HepG2 (cell line): ENCODE data around the gene DNAJC11. TPM values are rescaled to one million over a fixed set of nuclear protein-coding genes. Genes with fewer than 3 reads are reported as not detected.
A peak's percentile ranks its signal among the peaks of the same experiment; 100 is the strongest.

Source experiments
- CHD4 ChIP-seq: fragments of 200-600 bp; sonication (generic); IDR thresholded peaks from 2 replicates; pipeline ENCODE4 v1.7.0; 2017; ENCODE audit warnings: mild to moderate bottlenecking, low read length, borderline replicate concordance
- EED ChIP-seq: sonication (generic); formaldehyde crosslinking; IDR thresholded peaks from 2 replicates; pipeline ENCODE4 v1.5.0; 2020; ENCODE audit warnings: mild to moderate bottlenecking, missing genetic modification reagents
- FOXP1 ChIP-seq, 2 experiments: fragments of 450-650 bp in 1 of 2; IDR thresholded peaks; 2 replicates each; pipeline ENCODE4 v1.6.1; 2017 to 2018; ENCODE audit warnings: antibody characterized with exemption in 1 of 2
- HDAC2 ChIP-seq: sonication (generic); formaldehyde crosslinking; IDR thresholded peaks from 2 replicates; pipeline ENCODE4 v1.4.0; 2020; ENCODE audit warnings: missing genetic modification reagents
- HIC2 ChIP-seq: sonication (generic); formaldehyde crosslinking; IDR thresholded peaks from 2 replicates; pipeline ENCODE4 v1.9.0; 2022; ENCODE audit warnings: low read depth, missing genetic modification reagents
- HNRNPH1 ChIP-seq: fragments of 200-400 bp; formaldehyde crosslinking; optimal IDR thresholded peaks from 2 replicates; pipeline ENCODE3; 2017; ENCODE audit warnings: mild to moderate bottlenecking, low read depth, low read length
- HOXA7 ChIP-seq: sonication (generic); formaldehyde crosslinking; IDR thresholded peaks from 2 replicates; pipeline ENCODE4 v1.8.1; 2022; ENCODE audit warnings: mild to moderate bottlenecking, missing genetic modification reagents, moderate library complexity
- IKZF4 ChIP-seq: sonication (generic); formaldehyde crosslinking; IDR thresholded peaks from 2 replicates; pipeline ENCODE4 v1.5.1; 2020; ENCODE audit warnings: borderline replicate concordance, mild to moderate bottlenecking, low read depth, missing genetic modification reagents; ENCODE audit errors: not compliant biosample characterization
- KLF11 ChIP-seq: IDR thresholded peaks from 2 replicates; pipeline ENCODE4 v1.6.1; 2016; ENCODE audit warnings: missing compliant biosample characterization
- PHB2 ChIP-seq: fragments of 450-650 bp; IDR thresholded peaks from 2 replicates; pipeline ENCODE4 v1.6.1; 2018; ENCODE audit not compliant: partially characterized antibody
- PHF20 ChIP-seq: sonication (generic); formaldehyde crosslinking; IDR thresholded peaks from 2 replicates; pipeline ENCODE4 v1.5.0; 2020; ENCODE audit warnings: mild to moderate bottlenecking, missing genetic modification reagents
- SIN3B ChIP-seq: fragments of 150-350 bp; IDR thresholded peaks from 2 replicates; pipeline ENCODE4 v1.6.1; 2014; ENCODE audit warnings: low read length
- SNRNP70 ChIP-seq: fragments of 200-400 bp; formaldehyde crosslinking; IDR thresholded peaks from 2 replicates; pipeline ENCODE4 v1.6.1; 2017; ENCODE audit warnings: mild to moderate bottlenecking, low read depth, low read length, moderate library complexity
- SOX6 ChIP-seq, 2 experiments: fragments of 450-650 bp in 1 of 2; sonication (generic) in 1 of 2; formaldehyde crosslinking in 1 of 2; IDR thresholded peaks; 2 replicates each; pipeline versions ENCODE4 v1.4.0 to v1.6.1; 2017 to 2020; ENCODE audit warnings: antibody characterized with exemption in 1 of 2, mild to moderate bottlenecking in 1 of 2, missing genetic modification reagents in 1 of 2
- XRCC5 ChIP-seq: fragments of 200-400 bp; formaldehyde crosslinking; optimal IDR thresholded peaks from 2 replicates; pipeline ENCODE3; 2017; ENCODE audit warnings: mild to moderate bottlenecking, low read length
- ZNF362 ChIP-seq: sonication (generic); formaldehyde crosslinking; IDR thresholded peaks from 2 replicates; pipeline ENCODE4 v1.4.0; 2020; ENCODE audit warnings: missing genetic modification reagents, mild to moderate bottlenecking, borderline replicate concordance
- polyA plus RNA-seq, 8 experiments: library from polyadenylated mRNA; depleted of rRNA in 3 of 8; stranded (reverse) in 7 of 8; unstranded in 1 of 8; fragments of >200 nt; fragmentation: Illumina TruSeq in 4 of 8; extraction: Trizol in 4 of 8; gene quantifications; 2 replicates each; pipeline versions ENCODE4 v1.2.1 to v1.2.3, GENCODE V29; 2011 to 2016; ENCODE audit warnings: low read depth in 4 of 8, missing spikeins in 1 of 8, mixed read lengths in 1 of 8; ENCODE audit not compliant: insufficient read depth in 1 of 8
- total RNA-seq, 5 experiments: library from RNA; depleted of rRNA; stranded (reverse); fragments of >200 nt; fragmentation: Illumina TruSeq; extraction: Trizol; gene quantifications; 2 replicates each; pipeline ENCODE4 v1.2.3, GENCODE V29; 2016; ENCODE audit warnings: low read depth in 1 of 5
- TF ChIP-seq, protein P1 (sequence below): sonication (generic); formaldehyde crosslinking; IDR thresholded peaks from 2 replicates; pipeline ENCODE4 v1.8.0; 2022; ENCODE audit warnings: missing genetic modification reagents, mild to moderate bottlenecking, moderate library complexity, borderline replicate concordance
- TF ChIP-seq, protein P2 (sequence below): sonication (generic); formaldehyde crosslinking; conservative IDR thresholded peaks from 2 replicates; pipeline ENCODE4 v1.4.0; 2020; ENCODE audit warnings: missing genetic modification reagents
- TF ChIP-seq, protein P3 (sequence below): sonication (generic); formaldehyde crosslinking; IDR thresholded peaks from 2 replicates; pipeline ENCODE4 v1.4.0; 2020; ENCODE audit warnings: missing genetic modification reagents
- TF ChIP-seq, protein P4 (sequence below): sonication (generic); formaldehyde crosslinking; IDR thresholded peaks from 2 replicates; pipeline ENCODE4 v1.8.1; 2023; ENCODE audit warnings: mild to moderate bottlenecking, missing genetic modification reagents, borderline replicate concordance

The DNAJC11 gene
- total and polyA plus RNA-seq, 2 of the 13 experiments (the other 11 are each of a cell fraction or from before 2014, with no cell fraction given): 25.1 to 47.6 TPM

GRCh38 chr1:6613361-6614018 is 88.1 kb downstream of the DNAJC11 start, which contains the start of gene PHF13 (continued):
- TF ChIP-seq, protein P1, sequence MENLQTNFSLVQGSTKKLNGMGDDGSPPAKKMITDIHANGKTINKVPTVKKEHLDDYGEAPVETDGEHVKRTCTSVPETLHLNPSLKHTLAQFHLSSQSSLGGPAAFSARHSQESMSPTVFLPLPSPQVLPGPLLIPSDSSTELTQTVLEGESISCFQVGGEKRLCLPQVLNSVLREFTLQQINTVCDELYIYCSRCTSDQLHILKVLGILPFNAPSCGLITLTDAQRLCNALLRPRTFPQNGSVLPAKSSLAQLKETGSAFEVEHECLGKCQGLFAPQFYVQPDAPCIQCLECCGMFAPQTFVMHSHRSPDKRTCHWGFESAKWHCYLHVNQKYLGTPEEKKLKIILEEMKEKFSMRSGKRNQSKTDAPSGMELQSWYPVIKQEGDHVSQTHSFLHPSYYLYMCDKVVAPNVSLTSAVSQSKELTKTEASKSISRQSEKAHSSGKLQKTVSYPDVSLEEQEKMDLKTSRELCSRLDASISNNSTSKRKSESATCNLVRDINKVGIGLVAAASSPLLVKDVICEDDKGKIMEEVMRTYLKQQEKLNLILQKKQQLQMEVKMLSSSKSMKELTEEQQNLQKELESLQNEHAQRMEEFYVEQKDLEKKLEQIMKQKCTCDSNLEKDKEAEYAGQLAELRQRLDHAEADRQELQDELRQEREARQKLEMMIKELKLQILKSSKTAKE (CRISPR knock-in tag): no peak
- TF ChIP-seq EED (CRISPR knock-in tag) (no peak), CHD4 (no peak), IKZF4 (CRISPR knock-in tag) (no peak), XRCC5 (peak; percentile 38), FOXP1 (IDR thresholded peaks at IDR 0.05) (no peak), FOXP1 (CRISPR knock-in tag; IDR thresholded peaks at IDR 0.05) (peak; percentile 18; the same call in 1 of the 2 replicates), HIC2 (CRISPR knock-in tag) (no peak), SIN3B (no peak), HDAC2 (no peak; the same call in 1 of the 2 replicates), SOX6 (IDR thresholded peaks at IDR 0.05) (no peak), SOX6 (CRISPR knock-in tag; IDR thresholded peaks at IDR 0.05) (no peak), ZNF362 (CRISPR knock-in tag) (no peak), HOXA7 (CRISPR knock-in tag) (no peak), PHF20 (CRISPR knock-in tag) (peak; percentile 39; the same call in 1 of the 2 replicates), PHB2 (no peak), SNRNP70 (no peak), KLF11 (CRISPR knock-in tag) (no peak), HNRNPH1 (no peak)
- TF ChIP-seq, protein P2, sequence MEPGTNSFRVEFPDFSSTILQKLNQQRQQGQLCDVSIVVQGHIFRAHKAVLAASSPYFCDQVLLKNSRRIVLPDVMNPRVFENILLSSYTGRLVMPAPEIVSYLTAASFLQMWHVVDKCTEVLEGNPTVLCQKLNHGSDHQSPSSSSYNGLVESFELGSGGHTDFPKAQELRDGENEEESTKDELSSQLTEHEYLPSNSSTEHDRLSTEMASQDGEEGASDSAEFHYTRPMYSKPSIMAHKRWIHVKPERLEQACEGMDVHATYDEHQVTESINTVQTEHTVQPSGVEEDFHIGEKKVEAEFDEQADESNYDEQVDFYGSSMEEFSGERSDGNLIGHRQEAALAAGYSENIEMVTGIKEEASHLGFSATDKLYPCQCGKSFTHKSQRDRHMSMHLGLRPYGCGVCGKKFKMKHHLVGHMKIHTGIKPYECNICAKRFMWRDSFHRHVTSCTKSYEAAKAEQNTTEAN (CRISPR knock-in tag): no peak
- TF ChIP-seq, protein P3, sequence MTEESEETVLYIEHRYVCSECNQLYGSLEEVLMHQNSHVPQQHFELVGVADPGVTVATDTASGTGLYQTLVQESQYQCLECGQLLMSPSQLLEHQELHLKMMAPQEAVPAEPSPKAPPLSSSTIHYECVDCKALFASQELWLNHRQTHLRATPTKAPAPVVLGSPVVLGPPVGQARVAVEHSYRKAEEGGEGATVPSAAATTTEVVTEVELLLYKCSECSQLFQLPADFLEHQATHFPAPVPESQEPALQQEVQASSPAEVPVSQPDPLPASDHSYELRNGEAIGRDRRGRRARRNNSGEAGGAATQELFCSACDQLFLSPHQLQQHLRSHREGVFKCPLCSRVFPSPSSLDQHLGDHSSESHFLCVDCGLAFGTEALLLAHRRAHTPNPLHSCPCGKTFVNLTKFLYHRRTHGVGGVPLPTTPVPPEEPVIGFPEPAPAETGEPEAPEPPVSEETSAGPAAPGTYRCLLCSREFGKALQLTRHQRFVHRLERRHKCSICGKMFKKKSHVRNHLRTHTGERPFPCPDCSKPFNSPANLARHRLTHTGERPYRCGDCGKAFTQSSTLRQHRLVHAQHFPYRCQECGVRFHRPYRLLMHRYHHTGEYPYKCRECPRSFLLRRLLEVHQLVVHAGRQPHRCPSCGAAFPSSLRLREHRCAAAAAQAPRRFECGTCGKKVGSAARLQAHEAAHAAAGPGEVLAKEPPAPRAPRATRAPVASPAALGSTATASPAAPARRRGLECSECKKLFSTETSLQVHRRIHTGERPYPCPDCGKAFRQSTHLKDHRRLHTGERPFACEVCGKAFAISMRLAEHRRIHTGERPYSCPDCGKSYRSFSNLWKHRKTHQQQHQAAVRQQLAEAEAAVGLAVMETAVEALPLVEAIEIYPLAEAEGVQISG (CRISPR knock-in tag): peak; percentile 94
- TF ChIP-seq, protein P4, sequence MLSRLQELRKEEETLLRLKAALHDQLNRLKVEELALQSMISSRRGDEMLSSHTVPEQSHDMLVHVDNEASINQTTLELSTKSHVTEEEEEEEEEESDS (CRISPR knock-in tag): no peak
